ENCODE results near the gene WFDC12.

WFDC12 gene

DNA sequence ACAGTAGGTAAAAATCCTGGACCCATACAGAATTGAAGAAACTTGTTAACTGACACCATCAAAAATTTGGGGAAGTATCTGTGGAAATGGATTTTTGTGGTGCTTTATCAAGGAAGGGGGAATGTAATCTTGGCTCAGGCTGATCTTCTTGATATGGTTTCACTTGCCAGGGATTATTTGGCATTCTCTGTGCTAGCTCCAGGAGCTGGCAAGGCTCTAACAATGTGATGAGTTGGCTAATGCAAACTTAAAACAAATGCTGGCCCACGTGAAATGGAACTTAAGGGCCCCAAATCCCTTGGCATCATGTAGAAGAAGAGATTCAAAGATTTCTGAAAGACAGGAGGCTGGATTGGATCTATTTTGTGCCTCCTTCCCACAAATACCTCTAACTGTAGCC, 36.5 kb downstream of the WFDC12 start:
- DNase-seq (ENCODE audit: low read depth), result no peak
- no peak overlapping the region for H3K4me3 ChIP-seq (ENCODE audit: control insufficient read depth, low read depth, low read length)
- TF ChIP-seq, protein P1, sequence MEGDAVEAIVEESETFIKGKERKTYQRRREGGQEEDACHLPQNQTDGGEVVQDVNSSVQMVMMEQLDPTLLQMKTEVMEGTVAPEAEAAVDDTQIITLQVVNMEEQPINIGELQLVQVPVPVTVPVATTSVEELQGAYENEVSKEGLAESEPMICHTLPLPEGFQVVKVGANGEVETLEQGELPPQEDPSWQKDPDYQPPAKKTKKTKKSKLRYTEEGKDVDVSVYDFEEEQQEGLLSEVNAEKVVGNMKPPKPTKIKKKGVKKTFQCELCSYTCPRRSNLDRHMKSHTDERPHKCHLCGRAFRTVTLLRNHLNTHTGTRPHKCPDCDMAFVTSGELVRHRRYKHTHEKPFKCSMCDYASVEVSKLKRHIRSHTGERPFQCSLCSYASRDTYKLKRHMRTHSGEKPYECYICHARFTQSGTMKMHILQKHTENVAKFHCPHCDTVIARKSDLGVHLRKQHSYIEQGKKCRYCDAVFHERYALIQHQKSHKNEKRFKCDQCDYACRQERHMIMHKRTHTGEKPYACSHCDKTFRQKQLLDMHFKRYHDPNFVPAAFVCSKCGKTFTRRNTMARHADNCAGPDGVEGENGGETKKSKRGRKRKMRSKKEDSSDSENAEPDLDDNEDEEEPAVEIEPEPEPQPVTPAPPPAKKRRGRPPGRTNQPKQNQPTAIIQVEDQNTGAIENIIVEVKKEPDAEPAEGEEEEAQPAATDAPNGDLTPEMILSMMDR (conservative IDR thresholded peaks at IDR 0.05; ENCODE audit: control insufficient read depth, insufficient read depth, low read depth, low read length), result no peak

DNA sequence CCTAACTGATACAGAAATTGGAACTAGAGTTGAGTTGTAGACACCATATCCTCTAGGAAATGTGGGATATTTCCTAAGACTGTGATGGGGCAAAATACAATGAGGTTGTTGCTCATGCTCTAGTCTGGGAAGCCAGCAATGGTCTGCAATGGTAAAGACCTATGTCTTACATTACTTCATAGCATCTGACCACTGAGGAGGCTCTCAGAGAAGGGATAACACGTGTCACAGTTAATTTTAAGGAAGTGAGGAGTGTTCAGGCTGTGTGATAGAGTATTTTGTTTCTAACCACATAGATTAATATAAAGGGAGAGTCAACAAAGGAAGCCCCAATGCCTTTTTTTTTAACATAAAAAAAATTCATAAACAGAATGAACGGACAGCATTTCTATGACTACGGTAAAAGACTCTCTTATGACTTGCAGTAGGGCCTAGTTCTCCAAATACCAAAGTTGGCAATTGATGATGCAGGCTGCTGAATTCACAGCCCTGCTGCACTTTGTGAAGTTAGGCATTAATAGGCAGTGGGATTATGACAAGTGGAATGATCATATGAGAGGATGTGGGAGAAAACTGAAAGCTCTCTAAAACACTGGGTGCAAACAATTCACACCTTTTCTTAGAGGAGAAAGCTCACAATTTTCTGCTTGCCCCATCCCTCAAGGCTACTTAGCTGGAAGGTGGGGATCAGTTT, 37.0 kb downstream of the WFDC12 start:
- DNase-seq (ENCODE audit: low read depth), result no peak
- TF ChIP-seq, protein P1 (conservative IDR thresholded peaks at IDR 0.05; ENCODE audit: control insufficient read depth, insufficient read depth, low read depth, low read length), result no peak
- H3K4me3 ChIP-seq (ENCODE audit: control insufficient read depth, low read depth, low read length), result no peak overlapping the region

DNA sequence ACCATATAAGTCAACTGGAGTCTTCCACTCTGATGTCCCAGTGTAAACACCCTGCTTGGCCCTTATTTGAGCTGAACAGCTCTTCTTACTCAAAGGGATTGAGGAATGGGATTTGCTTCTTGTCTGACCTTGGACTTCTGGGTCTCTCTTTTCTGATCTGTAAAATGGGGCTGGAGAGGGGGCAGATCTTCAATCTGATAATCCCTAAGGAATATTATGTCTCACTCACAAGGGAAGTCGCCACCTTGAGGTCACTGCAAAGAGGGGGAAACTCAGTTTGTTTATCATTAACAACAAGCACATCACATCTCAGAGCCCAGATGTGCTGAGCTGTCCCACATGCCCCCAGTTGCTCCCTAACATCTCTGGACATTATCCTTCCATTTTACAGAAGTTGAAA, 38.4 kb downstream of the WFDC12 start:
- H3K4me3 ChIP-seq (ENCODE audit: control insufficient read depth, low read depth, low read length), result no peak overlapping the region
- TF ChIP-seq, protein P1 (conservative IDR thresholded peaks at IDR 0.05; ENCODE audit: control insufficient read depth, insufficient read depth, low read depth, low read length), result no peak
- no peak for DNase-seq (ENCODE audit: low read depth)

DNA sequence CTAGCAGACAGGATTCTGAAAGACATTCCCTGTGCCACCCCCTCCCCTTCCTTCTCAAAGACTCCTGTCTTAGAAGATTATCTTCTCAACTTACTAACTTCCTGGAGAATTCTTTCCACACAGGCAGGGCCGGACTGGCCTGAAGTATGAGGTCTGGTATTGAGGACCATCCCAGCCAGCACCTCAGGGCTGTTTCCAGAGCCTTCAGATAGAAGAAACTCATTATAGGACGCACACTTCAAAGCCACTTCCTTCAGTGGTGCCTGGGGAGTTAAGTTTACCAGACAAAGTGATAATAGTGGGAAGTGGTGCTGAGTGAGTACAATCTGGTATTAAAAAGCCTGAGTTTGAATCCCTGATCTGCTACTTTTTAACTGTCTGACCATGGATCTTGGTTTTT, 39.0 kb downstream of the WFDC12 start:
- no peak overlapping the region for H3K4me3 ChIP-seq (ENCODE audit: control insufficient read depth, low read depth, low read length)
- no peak for DNase-seq (ENCODE audit: low read depth)
- TF ChIP-seq, protein P1 (conservative IDR thresholded peaks at IDR 0.05; ENCODE audit: control insufficient read depth, insufficient read depth, low read depth, low read length), result no peak

DNA sequence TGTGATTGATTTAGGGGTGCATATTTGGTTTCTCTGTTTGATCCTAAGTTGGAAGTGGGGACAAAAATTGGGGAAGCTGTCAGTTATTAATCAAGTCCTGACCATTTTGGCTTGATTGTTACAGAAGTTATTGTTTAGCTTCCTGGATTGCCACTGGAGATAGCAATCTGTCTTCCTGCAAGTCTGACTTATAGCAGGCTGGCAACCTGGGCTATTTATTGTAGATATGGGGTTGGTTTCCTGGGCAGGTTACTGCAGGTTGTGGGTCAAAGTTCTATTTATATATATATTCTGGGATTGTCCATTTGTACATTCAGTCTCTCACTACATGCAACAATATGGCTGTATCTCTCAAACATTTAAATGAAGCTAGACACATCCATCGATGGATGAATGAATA, 41.1 kb downstream of the WFDC12 start:
- TF ChIP-seq, protein P1 (conservative IDR thresholded peaks at IDR 0.05; ENCODE audit: control insufficient read depth, insufficient read depth, low read depth, low read length), result no peak
- no peak overlapping the region for H3K4me3 ChIP-seq (ENCODE audit: control insufficient read depth, low read depth, low read length)
- no peak for DNase-seq (ENCODE audit: low read depth)

DNA sequence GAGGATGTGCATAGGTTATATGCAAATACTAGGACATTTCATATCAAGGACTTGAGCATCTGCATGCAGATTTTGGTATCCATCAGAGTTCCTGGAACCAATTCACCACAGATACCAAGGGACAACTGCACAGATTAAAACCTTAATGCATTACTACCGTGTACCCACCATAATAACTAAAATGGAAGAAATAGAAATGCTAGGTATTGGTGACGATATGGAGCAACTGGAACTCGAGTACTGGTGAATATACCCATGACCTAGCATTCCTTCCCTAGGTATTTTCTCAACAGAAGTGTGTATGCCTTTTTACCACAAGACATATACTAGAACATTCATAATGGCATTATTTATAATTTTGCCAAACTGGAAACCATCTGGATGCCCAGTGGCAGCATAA, 41.8 kb downstream of the WFDC12 start:
- TF ChIP-seq, protein P1 (conservative IDR thresholded peaks at IDR 0.05; ENCODE audit: control insufficient read depth, insufficient read depth, low read depth, low read length), result no peak
- DNase-seq (ENCODE audit: low read depth), result no peak
- H3K4me3 ChIP-seq (ENCODE audit: control insufficient read depth, low read depth, low read length), result no peak overlapping the region

All from fibroblast of mammary gland (primary cell).